ENCODE data around the gene SLC66A2. TPM values are rescaled to one million over a fixed set of nuclear protein-coding genes. Genes with fewer than 3 reads are reported as not detected.

SLC66A2 gene
- total RNA-seq, 1 experiment from 2014 or later: 52.8 TPM

- no peak overlapping the region for H3K9ac ChIP-seq (ENCODE audit: low read length)
- H3F3A ChIP-seq (ENCODE audit: low read length, unreplicated experiment): no peaks in the 10 kb centered on the region
- CTCF ChIA-PET: no interaction called here
- H3K27ac ChIP-seq (ENCODE audit: low read length): no peak overlapping the region
- BruUV-seq (replicated peaks): no TSS peak
- intact Hi-C loops (cut with micrococcal nuclease): no loop called here
- POLR2A ChIA-PET (ENCODE audit: unreplicated experiment): no interaction called here
- H3K9me3 ChIP-seq (ENCODE audit: low read length): no peaks in the 10 kb centered on the region
- no peak overlapping the region for H3K4me3 ChIP-seq (ENCODE audit: low read length)
- peak overlapping the region; percentile 34; the same call in 1 of the 2 replicates for H3K4me2 ChIP-seq (ENCODE audit: low read length)
- H3K4me1 ChIP-seq (ENCODE audit: insufficient read depth, low read length): peaks cover 14% of the 10 kb centered on the region
- H3K27me3 ChIP-seq (ENCODE audit: low read length): no peaks in the 10 kb centered on the region
- H3K9me2 ChIP-seq (replicated peaks; ENCODE audit: low read length): no peaks in the 10 kb centered on the region
- H2AFZ ChIP-seq (ENCODE audit: low read length): no peak overlapping the region
- peak; percentile 68 for DNase-seq
- TF ChIP-seq CTCF (conservative IDR thresholded peaks at IDR 0.05; ENCODE audit: low read depth, low read length) (no peak), EZH2phosphoT487 (IDR thresholded peaks at IDR 0.05; ENCODE audit: borderline replicate concordance, low read length) (no peak)
- H3K36me3 ChIP-seq (ENCODE audit: low read depth, low read length): peaks cover 5% of the 10 kb centered on the region; the same call in 1 of the 2 replicates
- H4K20me1 ChIP-seq (ENCODE audit: low read length): peaks cover 7% of the 10 kb centered on the region; the same call in 1 of the 2 replicates
- H3K79me2 ChIP-seq (ENCODE audit: low read length): peaks cover 71% of the 10 kb centered on the region
- ATAC-seq: peak; percentile 11; the same call in 1 of the 2 replicates
These were observed 4.2 kb downstream of the SLC66A2 start for GRCh38 chr18:79947054-79947755.

DNA sequence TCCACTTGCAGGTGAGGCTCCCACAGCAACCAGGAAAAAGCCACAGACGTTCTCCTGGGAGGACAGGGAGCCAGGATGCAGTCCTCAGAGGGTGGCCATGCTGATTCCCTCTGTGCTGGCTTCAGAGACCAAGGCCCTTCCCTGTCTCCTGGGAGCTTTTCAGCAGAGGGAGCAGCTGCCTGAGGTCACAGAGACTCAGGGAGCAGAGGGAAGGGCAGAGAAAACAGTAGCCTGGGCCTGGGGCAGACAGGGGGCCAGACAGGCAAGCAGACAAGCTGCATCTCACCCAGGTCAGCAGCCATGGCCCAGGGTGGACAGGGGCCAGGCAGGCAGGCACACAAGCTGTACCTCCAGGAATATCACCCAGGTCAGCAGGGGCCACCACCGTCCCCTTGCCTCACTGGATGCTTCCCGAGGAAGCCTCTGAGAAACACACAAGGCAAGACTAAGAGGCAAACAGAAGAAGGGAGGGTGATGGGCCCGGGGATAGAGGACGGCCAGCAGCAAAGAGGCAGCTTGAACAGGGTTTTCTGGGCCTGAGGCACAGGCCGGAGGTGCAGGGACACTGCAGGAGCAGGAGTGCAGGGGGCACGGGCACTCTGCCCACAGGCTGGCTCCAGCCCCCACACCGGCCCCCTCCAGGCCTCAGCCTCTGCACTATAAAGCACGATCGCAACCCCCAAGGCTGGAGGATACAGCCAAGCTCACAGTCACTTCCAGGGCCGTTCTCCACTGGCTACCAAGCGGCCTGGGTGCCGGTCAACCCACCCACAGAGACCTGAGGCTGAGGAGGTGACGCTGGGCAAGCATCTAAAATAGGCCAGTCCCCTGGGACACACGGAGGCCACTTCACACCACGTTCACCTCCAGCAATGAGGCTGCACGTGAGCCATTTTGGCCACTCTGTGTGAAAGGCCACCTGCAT is 6.1 kb downstream of the SLC66A2 start:
- no peaks in the 10 kb centered on the region for H3K9me3 ChIP-seq (ENCODE audit: low read length)
- CTCF ChIA-PET: no interaction called here
- no peaks in the 10 kb centered on the region for H3K9me2 ChIP-seq (replicated peaks; ENCODE audit: low read length)
- POLR2A ChIA-PET (ENCODE audit: unreplicated experiment): no interaction called here
- H3F3A ChIP-seq (ENCODE audit: low read length, unreplicated experiment): no peaks in the 10 kb centered on the region
- BruUV-seq (replicated peaks): no TSS peak
- peaks cover 7% of the 10 kb centered on the region; the same call in 1 of the 2 replicates for H4K20me1 ChIP-seq (ENCODE audit: low read length)
- H3K4me1 ChIP-seq (ENCODE audit: insufficient read depth, low read length): peaks cover 12% of the 10 kb centered on the region
- H3K27ac ChIP-seq (ENCODE audit: low read length): no peak overlapping the region
- no peak for TF ChIP-seq CTCF (conservative IDR thresholded peaks at IDR 0.05; ENCODE audit: low read depth, low read length)
- TF ChIP-seq EZH2phosphoT487 (IDR thresholded peaks at IDR 0.05; ENCODE audit: borderline replicate concordance, low read length): no peak
- no peak for TF ChIP-seq EZH2 (IDR thresholded peaks at IDR 0.05; ENCODE audit: low read length, unreplicated experiment)
- ATAC-seq (no peak), DNase-seq (no peak)
- intact Hi-C loops (cut with micrococcal nuclease): no loop called here
- H3K36me3 ChIP-seq (ENCODE audit: low read depth, low read length): peaks cover 5% of the 10 kb centered on the region; the same call in 1 of the 2 replicates
- no peak overlapping the region for H3K9ac ChIP-seq (ENCODE audit: low read length)
- peaks cover 80% of the 10 kb centered on the region for H3K79me2 ChIP-seq (ENCODE audit: low read length)
- no peak overlapping the region for H3K4me3 ChIP-seq (ENCODE audit: low read length)
- H3K4me2 ChIP-seq (ENCODE audit: low read length): no peak overlapping the region
- no peaks in the 10 kb centered on the region for H3K27me3 ChIP-seq (ENCODE audit: low read length)
- no peak overlapping the region for H2AFZ ChIP-seq (ENCODE audit: low read length)
